Body of pancreas (tissue), 4 donors: Measurements from ENCODE around the gene SLC25A42. TPM values are rescaled to one million over a fixed set of nuclear protein-coding genes. Genes with fewer than 3 reads are reported as not detected.
A peak's percentile ranks its signal among the peaks of the same experiment; 100 is the strongest.

ENCODE experiments used
- ATAC-seq: fragments of 150-250 bp; one replicate; pipeline ENCODE4 v1.9.1; 2016
- DNase-seq, 4 donors: peaks; one replicate each; pipeline ENCODE4 v3.0.0-alpha.2; 2019
- H3K27ac ChIP-seq, 4 donors: fragments of 200-600 bp; sonication (generic); 1 replicate in 3 of 4; 2 replicates in 1 of 4; pipeline versions ENCODE4 v1.5.1 to v1.6.1; 2016 to 2019; ENCODE audit warnings: mild to moderate bottlenecking in 1 of 4, mixed read lengths in 1 of 4, moderate library complexity in 1 of 4
- H3K27me3 ChIP-seq, 2 donors: fragments of 200-600 bp; sonication (generic); one replicate each; pipeline ENCODE4 v1.6.0; 2016; ENCODE audit warnings: mild to moderate bottlenecking in 1 of 2
- H3K36me3 ChIP-seq, 2 donors: fragments of 200-600 bp; sonication (generic); replicated peaks in 1 of 2; 2 replicates each; pipeline ENCODE4 v1.5.1; 2016; ENCODE audit warnings: low read depth in 2 of 2; ENCODE audit not compliant: insufficient read depth in 1 of 2
- H3K4me1 ChIP-seq: fragments of 200-600 bp; sonication (generic); one replicate; pipeline ENCODE4 v1.6.0; 2016
- H3K4me3 ChIP-seq, 2 donors: fragments of 200-600 bp; sonication (generic); 1 replicate in 1 of 2; 2 replicates in 1 of 2; pipeline ENCODE4 v1.5.1; 2016 to 2019
- H3K9me3 ChIP-seq, 3 donors: fragments of 200-600 bp; sonication (generic); 1 replicate in 2 of 3; 2 replicates in 1 of 3; pipeline ENCODE4 v1.5.1; 2016
- POLR2A ChIP-seq, 3 donors: fragments of 450-650 bp; IDR thresholded peaks; one replicate each; pipeline ENCODE4 v1.6.1; 2016; ENCODE audit warnings: antibody characterized with exemption in 3 of 3, mild to moderate bottlenecking in 2 of 3
- WGBS, 2 donors: methylation state at CpG; one replicate each; pipeline ENCODE4 v1.1.5; 2017; 5-methylcytosine and 5-hydroxymethylcytosine counted together
- intact Hi-C: fragments of 100-400 bp; cut with DNase I; formaldehyde crosslinking; loops from one replicate; pipeline ENCODE4 v1.15.1; 2023
- total RNA-seq, 2 donors: library from RNA; depleted of rRNA; stranded (reverse); fragments of >200 nt; gene quantifications; one replicate each; pipeline ENCODE4 v1.1.0, GENCODE V29; 2016
- TF ChIP-seq, protein P1 (sequence below), 7 experiments: fragments of 450-650 bp in 4 of 7; fragments of 200-600 bp in 3 of 7; sonication (generic) in 3 of 7; IDR thresholded peaks; one replicate each; pipeline ENCODE4 v1.5.1; 2016 to 2019; ENCODE audit warnings: antibody characterized with exemption in 7 of 7

SLC25A42 gene
- total RNA-seq, 2 donors from 2014 or later, result 10.1 to 24.7 TPM

GRCh38 chr19:19026299-19026971, 37.4 kb upstream of the SLC25A42 start:
- no peak overlapping the region for H3K4me3 ChIP-seq
- intact Hi-C loops, result no loop called here
- H3K4me1 ChIP-seq, result peaks cover 12% of the 10 kb centered on the region
- H3K9me3 ChIP-seq, result no peaks in the 10 kb centered on the region
- DNase-seq, result peak in 3 of 4 donors; percentile 25 to 42 (median 36)
- ATAC-seq, result peak; percentile 50
- H3K36me3 ChIP-seq, result peaks cover 0 to 13% of the 10 kb centered on the region in 2 donors
- H3K27ac ChIP-seq, result peak overlapping the region in 3 of 4 donors; percentile 10 to 20 (median 15)
- no peaks in the 10 kb centered on the region for H3K27me3 ChIP-seq
- WGBS, 2 donors, result 50 to 55% methylated on average over 10 of the region's 10 CpGs
- TF ChIP-seq, protein P1, sequence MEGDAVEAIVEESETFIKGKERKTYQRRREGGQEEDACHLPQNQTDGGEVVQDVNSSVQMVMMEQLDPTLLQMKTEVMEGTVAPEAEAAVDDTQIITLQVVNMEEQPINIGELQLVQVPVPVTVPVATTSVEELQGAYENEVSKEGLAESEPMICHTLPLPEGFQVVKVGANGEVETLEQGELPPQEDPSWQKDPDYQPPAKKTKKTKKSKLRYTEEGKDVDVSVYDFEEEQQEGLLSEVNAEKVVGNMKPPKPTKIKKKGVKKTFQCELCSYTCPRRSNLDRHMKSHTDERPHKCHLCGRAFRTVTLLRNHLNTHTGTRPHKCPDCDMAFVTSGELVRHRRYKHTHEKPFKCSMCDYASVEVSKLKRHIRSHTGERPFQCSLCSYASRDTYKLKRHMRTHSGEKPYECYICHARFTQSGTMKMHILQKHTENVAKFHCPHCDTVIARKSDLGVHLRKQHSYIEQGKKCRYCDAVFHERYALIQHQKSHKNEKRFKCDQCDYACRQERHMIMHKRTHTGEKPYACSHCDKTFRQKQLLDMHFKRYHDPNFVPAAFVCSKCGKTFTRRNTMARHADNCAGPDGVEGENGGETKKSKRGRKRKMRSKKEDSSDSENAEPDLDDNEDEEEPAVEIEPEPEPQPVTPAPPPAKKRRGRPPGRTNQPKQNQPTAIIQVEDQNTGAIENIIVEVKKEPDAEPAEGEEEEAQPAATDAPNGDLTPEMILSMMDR (IDR thresholded peaks at IDR 0.05), result peak in 3 of 7 experiments; percentile 16 to 29 (median 28)
- TF ChIP-seq POLR2A (IDR thresholded peaks at IDR 0.05), result no peak

DNA sequence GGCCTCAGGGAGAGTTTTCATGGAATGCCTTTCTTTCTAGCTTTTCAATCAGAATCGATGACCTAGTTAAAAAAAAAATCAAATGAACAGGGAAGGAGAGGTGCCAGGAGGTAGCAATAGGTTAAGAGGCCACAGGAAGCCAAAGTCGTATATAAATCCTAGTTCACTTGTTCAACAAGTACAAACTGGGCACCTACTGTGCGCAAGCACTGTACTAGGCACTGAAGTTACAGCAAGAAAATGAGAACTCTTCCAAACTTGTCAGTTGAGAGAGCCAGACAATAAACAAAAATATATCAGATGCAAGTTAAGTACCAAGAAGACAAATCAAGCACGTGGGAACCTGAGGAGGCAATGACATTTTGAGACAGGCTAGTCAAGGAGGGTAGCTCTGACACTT, 36.6 kb upstream of the SLC25A42 start:
- intact Hi-C loops, result no loop called here
- no peak for TF ChIP-seq POLR2A (IDR thresholded peaks at IDR 0.05)
- TF ChIP-seq, protein P1 (IDR thresholded peaks at IDR 0.05), result no peak
- WGBS, 2 donors, result 86 to 88% methylated on average over 4 of the region's 4 CpGs
- Histone ChIP-seq H3K9me3 (no peaks in the 10 kb centered on the region), H3K4me1 (peaks cover 14% of the 10 kb centered on the region), H3K27ac (no peak overlapping the region), H3K27me3 (no peaks in the 10 kb centered on the region), H3K36me3 (peaks cover 0 to 13% of the 10 kb centered on the region in 2 donors), H3K4me3 (no peak overlapping the region)
- DNase-seq (no peak), ATAC-seq (no peak)

DNA sequence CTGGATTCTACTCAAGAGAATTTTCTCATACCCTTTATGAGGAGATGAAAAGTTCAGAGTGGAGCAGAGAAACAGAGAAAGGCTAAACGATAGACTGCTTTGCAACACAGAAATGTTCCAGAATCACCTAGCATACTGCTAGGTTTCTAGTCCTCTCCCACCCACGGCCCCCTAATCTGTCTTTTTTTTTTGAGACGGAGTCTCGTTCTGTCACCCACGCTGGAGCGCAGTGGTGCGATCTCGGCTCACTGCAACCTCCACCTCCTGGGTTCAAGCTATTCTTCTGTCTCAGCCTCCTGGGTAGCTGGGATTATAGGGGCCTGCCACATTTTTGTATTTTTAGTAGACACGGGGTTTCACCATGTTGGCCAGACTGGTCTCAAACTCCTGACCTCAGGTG, 35.3 kb upstream of the SLC25A42 start:
- TF ChIP-seq, protein P1 (IDR thresholded peaks at IDR 0.05), result no peak
- no peak for TF ChIP-seq POLR2A (IDR thresholded peaks at IDR 0.05)
- peaks cover 17% of the 10 kb centered on the region for H3K4me1 ChIP-seq
- H3K9me3 ChIP-seq, result no peaks in the 10 kb centered on the region
- 90 to 95% methylated on average over 9 of the region's 9 CpGs for whole genome bisulfite sequencing, 2 donors
- H3K27ac ChIP-seq, result no peak overlapping the region
- peaks cover 0 to 11% of the 10 kb centered on the region in 2 donors for H3K36me3 ChIP-seq
- DNase-seq (no peak), ATAC-seq (no peak)
- H3K4me3 ChIP-seq, result no peak overlapping the region
- no peaks in the 10 kb centered on the region for H3K27me3 ChIP-seq
- intact Hi-C loops, result no loop called here

DNA sequence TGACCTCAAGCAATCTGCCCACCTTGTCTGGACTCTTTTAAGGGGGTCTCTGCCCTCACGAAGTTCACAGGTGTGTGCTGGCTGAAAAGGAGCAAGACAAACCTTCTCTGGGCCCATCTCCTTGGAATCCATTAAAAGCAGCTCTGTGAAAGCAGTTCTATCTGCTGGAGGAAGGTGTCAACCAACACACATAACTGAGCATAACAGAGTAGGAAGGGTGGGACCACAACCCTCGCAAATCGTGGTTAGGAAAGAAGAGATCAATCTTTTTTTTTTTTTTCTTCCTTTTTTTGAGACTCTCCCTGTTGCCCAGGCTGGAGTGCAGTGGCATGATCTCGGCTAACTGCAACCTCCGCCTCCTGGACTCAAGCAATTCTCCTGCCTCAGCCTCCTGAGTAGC, 31.9 kb upstream of the SLC25A42 start:
- Histone ChIP-seq H3K4me1 (peaks cover 30% of the 10 kb centered on the region), H3K4me3 (no peak overlapping the region), H3K27ac (no peak overlapping the region), H3K36me3 (peaks cover 0 to 5% of the 10 kb centered on the region in 2 donors), H3K27me3 (no peaks in the 10 kb centered on the region), H3K9me3 (no peaks in the 10 kb centered on the region)
- no peak for TF ChIP-seq POLR2A (IDR thresholded peaks at IDR 0.05)
- TF ChIP-seq, protein P1 (IDR thresholded peaks at IDR 0.05), result no peak
- DNase-seq, result no peak
- 63 to 77% methylated on average over 5 of the region's 5 CpGs for WGBS, 2 donors
- intact Hi-C loops, result no loop called here
- no peak for ATAC-seq
